ENCODE data around the gene CACNA1D.

The CACNA1D gene

GRCh38 chr3:53811143-53811927, 316.9 kb downstream of the CACNA1D start:
- DNase-seq (ENCODE audit: low read depth), result no peak
- no peak for TF ChIP-seq CTCF (IDR thresholded peaks at IDR 0.05; ENCODE audit: control insufficient read depth, insufficient read depth, low read depth, low read length, missing control alignments)
- H3K4me3 ChIP-seq (ENCODE audit: control insufficient read depth, low read depth, low read length), result no peak overlapping the region

- no peak overlapping the region for H3K4me3 ChIP-seq (ENCODE audit: control insufficient read depth, low read depth, low read length)
- no peak for DNase-seq (ENCODE audit: low read depth)
- peak; percentile 35 for TF ChIP-seq CTCF (IDR thresholded peaks at IDR 0.05; ENCODE audit: control insufficient read depth, insufficient read depth, low read depth, low read length, missing control alignments)
Observed at GRCh38 chr3:53812434-53812833, 318.0 kb downstream of the CACNA1D start.

- no peak for TF ChIP-seq CTCF (IDR thresholded peaks at IDR 0.05; ENCODE audit: control insufficient read depth, insufficient read depth, low read depth, low read length, missing control alignments)
- no peak overlapping the region for H3K4me3 ChIP-seq (ENCODE audit: control insufficient read depth, low read depth, low read length)
- no peak for DNase-seq (ENCODE audit: low read depth)
Observed at GRCh38 chr3:53813229-53813628, 318.8 kb downstream of the CACNA1D start.

- no peak overlapping the region for H3K4me3 ChIP-seq (ENCODE audit: control insufficient read depth, low read depth, low read length)
- TF ChIP-seq CTCF (IDR thresholded peaks at IDR 0.05; ENCODE audit: control insufficient read depth, insufficient read depth, low read depth, low read length, missing control alignments), result no peak
- no peak for DNase-seq (ENCODE audit: low read depth)
Observed at GRCh38 chr3:53813876-53814275, 319.5 kb downstream of the CACNA1D start.

GRCh38 chr3:53815067-53815466, 320.7 kb downstream of the CACNA1D start:
- no peak for DNase-seq (ENCODE audit: low read depth)
- no peak for TF ChIP-seq CTCF (IDR thresholded peaks at IDR 0.05; ENCODE audit: control insufficient read depth, insufficient read depth, low read depth, low read length, missing control alignments)

GRCh38 chr3:53815651-53816050, 321.2 kb downstream of the CACNA1D start:
- TF ChIP-seq CTCF (IDR thresholded peaks at IDR 0.05; ENCODE audit: control insufficient read depth, insufficient read depth, low read depth, low read length, missing control alignments), result no peak
- no peak for DNase-seq (ENCODE audit: low read depth)
- no peak overlapping the region for H3K4me3 ChIP-seq (ENCODE audit: control insufficient read depth, low read depth, low read length)

More at GRCh38 chr3:53815067-53815466, 320.7 kb downstream of the CACNA1D start:
- H3K4me3 ChIP-seq (ENCODE audit: control insufficient read depth, low read depth, low read length), result no peak overlapping the region

Measured in AG09309 (cell line).